HG02870 (cell line): ENCODE results near the gene CHKB.

Experiments
- ATAC-seq: cut with Tn5 transposase; IDR thresholded peaks from one replicate; pipeline ENCODE4 v1.9.1; 2021; ENCODE audit warnings: mild to moderate bottlenecking, moderate library complexity; ENCODE audit not compliant: unreplicated experiment

Gene CHKB

GRCh38 chr22:50532824-50533796 is 49.5 kb downstream of the CHKB start:
- ATAC-seq = no peak

- no peak for ATAC-seq
These were observed 50.5 kb downstream of the CHKB start for GRCh38 chr22:50531962-50532674.

- ATAC-seq = no peak
These were observed 51.1 kb downstream of the CHKB start for GRCh38 chr22:50531546-50531961.

GRCh38 chr22:50530877-50531545 is 51.6 kb downstream of the CHKB start:
- ATAC-seq = no peak

GRCh38 chr22:50530580-50530876 is 52.1 kb downstream of the CHKB start:
- no peak for ATAC-seq

GRCh38 chr22:50529897-50530579 is 52.6 kb downstream of the CHKB start, which contains the start of gene TYMP:
TYMP (minus strand) TSS chr22:50530012; CDS start chr22:50529709, 303 bp downstream.
- ATAC-seq = no peak

GRCh38 chr22:50529416-50529896 is 53.2 kb downstream of the CHKB start:
- ATAC-seq = no peak
